HG02885 (cell line): ENCODE results near the gene OR6Q1.
"Not testable (repeated sequence)": the region's sequence is repeated elsewhere in the genome, so short reads cannot be mapped to it uniquely, and the experiment has no call there.

Source experiments
- ATAC-seq: cut with Tn5 transposase; IDR thresholded peaks from one replicate; pipeline ENCODE4 v1.9.1; 2021; ENCODE audit warnings: mild to moderate bottlenecking; ENCODE audit not compliant: unreplicated experiment, poor library complexity

Gene OR6Q1, protein sequence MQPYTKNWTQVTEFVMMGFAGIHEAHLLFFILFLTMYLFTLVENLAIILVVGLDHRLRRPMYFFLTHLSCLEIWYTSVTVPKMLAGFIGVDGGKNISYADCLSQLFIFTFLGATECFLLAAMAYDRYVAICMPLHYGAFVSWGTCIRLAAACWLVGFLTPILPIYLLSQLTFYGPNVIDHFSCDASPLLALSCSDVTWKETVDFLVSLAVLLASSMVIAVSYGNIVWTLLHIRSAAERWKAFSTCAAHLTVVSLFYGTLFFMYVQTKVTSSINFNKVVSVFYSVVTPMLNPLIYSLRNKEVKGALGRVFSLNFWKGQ

GRCh38 chr11:58030653-58031052, at the start of gene OR6Q1:
Gene OR6Q1 (plus strand): TSS chr11:58030953. CDS start chr11:58030953, 0 bp downstream.
- no peak for ATAC-seq

DNA sequence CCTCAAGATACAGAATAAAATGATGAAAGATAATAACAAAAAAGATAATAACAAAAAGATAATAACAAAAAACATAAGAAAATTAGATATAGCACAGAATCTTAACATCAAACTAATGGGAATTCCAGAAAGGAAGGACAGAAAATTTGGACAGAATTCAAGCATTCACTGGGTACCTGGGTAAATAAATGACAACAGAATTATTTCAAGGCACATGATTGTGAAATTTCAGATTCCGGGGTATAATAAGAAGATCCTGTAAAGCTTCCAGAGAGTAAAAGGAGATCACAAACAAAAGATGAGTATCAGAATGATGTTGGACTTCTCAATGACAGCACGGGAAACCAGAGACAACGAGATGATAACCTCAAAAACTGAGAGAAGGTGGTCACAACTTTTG, 49.2 kb upstream of the OR6Q1 start:
- ATAC-seq: no peak

DNA sequence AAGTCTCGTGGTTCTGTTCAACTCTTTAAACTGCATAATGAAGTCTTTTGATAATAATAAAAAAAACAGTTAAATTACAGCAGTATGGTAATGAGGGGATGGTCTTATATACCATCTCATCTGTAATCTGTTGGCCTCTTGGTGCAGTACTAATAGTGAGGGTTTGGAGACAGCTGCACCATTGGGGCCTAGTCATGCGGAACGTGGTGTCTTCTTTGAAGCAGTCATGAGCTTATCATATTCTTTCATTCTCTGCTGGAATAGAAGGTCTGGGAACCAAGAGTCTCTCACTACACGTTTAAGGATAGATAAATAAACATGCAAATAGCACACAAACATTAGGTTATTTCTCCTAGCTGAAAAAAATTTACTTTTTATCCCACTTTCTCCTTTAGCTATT, 48.0 kb upstream of the OR6Q1 start:
- no peak for ATAC-seq

- no peak for ATAC-seq
Measured at GRCh38 chr11:57983191-57983590, 47.6 kb upstream of the OR6Q1 start.

DNA sequence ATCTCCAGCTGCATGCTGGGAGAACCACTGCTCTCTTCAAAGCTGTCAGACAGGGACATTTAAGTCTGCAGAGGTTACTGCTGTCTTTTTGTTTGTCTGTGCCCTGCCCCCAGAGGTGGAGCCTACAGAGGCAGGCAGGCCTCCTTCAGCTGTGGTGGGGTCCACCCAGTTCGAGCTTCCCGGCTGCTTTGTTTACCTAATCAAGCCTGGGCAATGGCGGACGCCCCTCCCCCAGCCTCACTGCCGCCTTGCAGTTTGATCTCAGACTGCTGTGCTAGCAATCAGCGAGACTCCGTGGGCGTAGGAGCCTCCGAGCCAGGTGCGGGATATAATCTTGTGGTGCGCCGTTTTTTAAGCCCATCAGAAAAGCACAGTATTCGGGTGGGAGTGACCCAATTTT, 31.2 kb upstream of the OR6Q1 start:
- ATAC-seq: not testable (repeated sequence)

- ATAC-seq: not testable (repeated sequence)
Measured at GRCh38 chr11:58000021-58000420, 30.7 kb upstream of the OR6Q1 start.

DNA sequence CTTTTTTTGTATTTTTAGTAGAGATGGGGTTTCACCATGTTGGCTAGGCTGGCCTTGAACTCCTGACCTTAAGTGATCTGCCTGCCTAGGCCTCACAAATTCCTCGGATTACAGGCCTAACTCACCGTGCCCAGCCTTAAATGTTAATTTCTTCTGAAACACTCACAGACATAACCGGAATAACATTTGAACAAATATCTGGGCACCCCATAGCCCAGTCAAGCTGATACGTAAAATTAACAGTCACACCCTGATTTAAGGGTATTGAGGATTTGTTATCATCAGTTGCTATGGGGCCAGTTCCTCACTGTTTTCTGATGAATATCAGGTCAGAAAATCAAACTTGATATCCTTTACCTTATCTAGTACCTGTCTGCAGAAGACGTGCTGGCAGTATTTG, 30.1 kb upstream of the OR6Q1 start:
- ATAC-seq: no peak

DNA sequence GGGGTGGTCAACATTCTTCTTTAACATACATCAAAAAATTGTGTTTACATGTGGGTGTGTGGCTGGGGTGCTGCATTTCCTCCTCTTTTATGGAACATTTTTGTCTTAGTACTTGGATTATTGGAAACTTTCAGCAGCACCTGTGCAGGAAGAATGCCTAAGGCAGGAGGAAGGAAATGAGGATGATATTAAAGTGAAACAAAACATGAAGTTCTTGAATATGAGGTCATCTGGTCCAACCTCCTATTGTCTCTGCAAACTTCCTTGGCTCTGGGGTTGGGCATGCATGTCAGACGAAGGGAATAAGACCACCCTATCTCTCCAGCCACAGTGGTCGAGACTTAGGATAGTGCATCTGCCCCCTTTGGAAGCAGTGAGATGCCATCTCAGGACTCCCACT, 27.7 kb upstream of the OR6Q1 start:
- no peak for ATAC-seq

DNA sequence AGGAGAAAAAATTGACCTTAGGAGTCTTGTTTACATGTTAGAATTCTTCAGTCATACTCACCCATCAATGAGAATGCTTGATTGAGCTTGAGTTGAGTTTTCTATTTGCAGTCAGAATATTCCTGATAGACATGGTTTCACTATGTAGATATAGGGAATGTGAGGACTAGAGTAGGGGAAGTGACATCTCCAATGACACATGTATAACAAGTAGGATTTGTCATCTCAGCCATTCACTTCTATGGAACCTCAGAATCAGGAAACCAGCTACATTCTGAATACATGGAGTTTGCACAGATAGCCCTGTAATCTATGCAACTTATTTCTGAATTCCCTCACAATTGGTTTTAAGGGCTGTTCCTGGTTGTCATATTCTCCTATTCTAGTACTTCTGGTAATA, 27.2 kb upstream of the OR6Q1 start:
- no peak for ATAC-seq

GRCh38 chr11:58004664-58005063, 26.1 kb upstream of the OR6Q1 start:
- no peak for ATAC-seq

GRCh38 chr11:58006940-58007339, 23.8 kb upstream of the OR6Q1 start:
- ATAC-seq: no peak

DNA sequence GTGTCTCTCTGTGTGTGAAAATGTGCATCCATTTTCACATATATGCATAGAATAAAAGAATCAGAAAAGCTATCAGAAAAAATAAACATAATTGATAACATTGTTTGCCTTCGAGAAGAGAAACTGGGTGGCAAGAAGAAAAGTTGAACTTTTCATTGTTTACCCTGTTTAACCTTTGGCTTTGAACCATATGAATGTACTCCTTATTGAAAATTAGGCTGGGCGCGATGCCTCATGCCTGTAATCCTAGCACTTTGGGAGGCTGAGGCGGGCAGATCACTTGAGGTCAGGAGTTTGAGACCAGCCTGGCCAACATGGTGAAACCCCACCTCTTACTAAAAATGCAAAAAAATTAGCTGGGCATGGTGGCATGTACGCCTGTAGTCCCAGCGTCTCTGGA, 19.0 kb upstream of the OR6Q1 start:
- ATAC-seq: no peak

GRCh38 chr11:58023435-58023931, 7.3 kb upstream of the OR6Q1 start, which contains the start of gene OR9Q1:
Gene OR9Q1 (plus strand): TSS chr11:58023881. CDS start chr11:58179445, 155,564 bp downstream.
- ATAC-seq: no peak

- no peak for ATAC-seq
Measured at GRCh38 chr11:58024601-58025091, 6.1 kb upstream of the OR6Q1 start.

DNA sequence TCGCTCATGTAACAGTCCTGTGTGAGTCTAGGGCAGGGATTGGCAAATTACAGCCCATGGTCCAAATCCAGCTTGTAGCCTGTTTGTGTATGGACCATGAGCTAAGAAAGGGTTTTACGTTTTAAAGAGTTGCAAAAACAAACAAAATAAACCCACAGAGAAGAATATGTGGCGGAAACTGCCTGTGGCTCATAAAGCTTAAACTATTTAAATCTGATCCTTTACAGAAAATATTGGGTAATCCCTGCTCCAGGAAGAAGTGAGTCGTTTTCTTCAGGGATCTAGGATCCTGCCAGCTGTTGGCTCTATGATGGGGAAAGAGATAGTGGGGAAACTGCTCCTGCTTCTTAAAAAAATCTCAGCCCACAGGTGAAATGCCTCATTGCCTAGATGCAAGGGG, 3.4 kb upstream of the OR6Q1 start:
- ATAC-seq: no peak

GRCh38 chr11:58028687-58029411, 1.9 kb upstream of the OR6Q1 start:
- no peak for ATAC-seq

GRCh38 chr11:58034471-58034870, 3.7 kb downstream of the OR6Q1 start:
- ATAC-seq: no peak

GRCh38 chr11:58039589-58039988, 8.8 kb downstream of the OR6Q1 start:
- no peak for ATAC-seq

GRCh38 chr11:58043379-58043778, 12.6 kb downstream of the OR6Q1 start:
- no peak for ATAC-seq

DNA sequence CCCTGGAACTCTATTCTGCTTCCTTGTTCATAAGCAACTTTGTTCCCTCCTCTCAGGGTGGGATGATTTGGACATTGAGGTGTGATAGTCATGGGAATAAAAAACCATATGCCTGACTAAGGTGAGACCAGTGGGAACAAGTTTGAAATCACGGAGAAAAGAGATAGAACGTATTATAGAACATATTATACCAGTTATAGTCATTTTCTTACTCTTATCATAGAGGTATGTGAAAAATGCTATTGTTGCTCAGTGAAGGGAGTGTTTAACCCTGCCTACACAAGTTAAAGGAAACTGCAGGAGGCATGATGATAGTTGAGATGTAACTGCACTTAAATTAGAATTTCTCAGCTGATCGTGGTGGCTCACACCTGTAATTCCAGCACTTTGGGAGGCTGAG, 15.5 kb downstream of the OR6Q1 start:
- no peak for ATAC-seq

DNA sequence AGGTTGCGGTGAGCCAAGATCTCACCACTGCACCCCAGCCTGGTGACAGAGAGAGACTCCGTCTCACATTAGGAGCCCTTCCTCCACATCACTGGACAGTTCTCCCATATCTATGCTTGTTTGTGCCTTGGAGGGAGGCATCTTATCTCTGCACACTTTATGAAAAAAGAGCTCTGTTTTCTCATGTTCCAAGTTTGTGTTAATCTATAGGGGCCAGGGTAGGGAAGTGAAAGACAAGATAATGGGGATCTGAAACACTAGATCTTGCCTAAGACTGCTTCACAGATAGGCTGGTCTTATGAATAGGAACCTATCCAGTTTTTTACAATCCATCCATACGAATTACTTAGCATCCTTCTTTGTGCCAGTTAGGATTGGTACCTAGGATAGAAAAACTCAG, 17.1 kb downstream of the OR6Q1 start:
- no peak for ATAC-seq
